Measurements from ENCODE around the gene MAGI2.
"Not testable (repeated sequence)": the region's sequence is repeated elsewhere in the genome, so short reads cannot be mapped to it uniquely, and the experiment has no call there.

Gene MAGI2

DNA sequence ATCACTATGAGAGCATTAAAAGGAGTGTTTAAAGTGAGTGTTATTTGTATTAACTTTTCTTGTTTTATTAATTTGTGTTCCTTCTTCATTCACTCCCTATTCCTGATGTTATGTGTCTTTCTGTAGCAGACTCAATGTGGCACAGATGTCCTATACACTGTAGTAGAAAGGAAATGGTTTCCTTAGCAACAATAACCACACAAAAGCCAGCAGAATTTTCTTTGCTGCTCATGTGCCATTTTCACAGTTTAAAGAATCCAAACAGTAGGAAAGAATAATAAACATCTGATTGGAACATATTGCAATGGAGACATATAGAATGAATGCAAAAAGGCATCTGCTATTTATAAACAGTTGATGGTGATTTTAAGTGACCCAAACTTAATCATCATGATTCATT lies 891.3 kb downstream of the MAGI2 start:
- DNase-seq (ENCODE audit: low read depth), result no peak

DNA sequence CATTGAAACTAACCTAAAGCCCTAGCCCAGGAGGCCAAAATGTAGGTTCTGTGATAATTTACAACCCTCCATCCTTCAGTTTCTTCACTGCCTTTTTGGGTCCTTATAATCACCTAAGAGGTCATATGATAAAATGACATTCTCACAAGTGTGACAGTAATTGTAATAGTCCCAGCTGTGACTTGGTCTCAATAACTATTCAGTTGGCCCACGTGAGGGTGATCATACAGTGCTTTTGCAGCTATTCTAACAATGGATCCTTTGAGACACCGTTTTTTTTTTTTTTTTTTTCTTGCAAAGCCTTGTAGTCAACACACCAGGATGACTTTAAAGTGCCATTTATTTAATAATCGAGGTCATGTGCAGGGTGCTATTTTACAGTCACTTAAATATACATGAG lies 894.9 kb downstream of the MAGI2 start:
- no peak for DNase-seq (ENCODE audit: low read depth)

DNA sequence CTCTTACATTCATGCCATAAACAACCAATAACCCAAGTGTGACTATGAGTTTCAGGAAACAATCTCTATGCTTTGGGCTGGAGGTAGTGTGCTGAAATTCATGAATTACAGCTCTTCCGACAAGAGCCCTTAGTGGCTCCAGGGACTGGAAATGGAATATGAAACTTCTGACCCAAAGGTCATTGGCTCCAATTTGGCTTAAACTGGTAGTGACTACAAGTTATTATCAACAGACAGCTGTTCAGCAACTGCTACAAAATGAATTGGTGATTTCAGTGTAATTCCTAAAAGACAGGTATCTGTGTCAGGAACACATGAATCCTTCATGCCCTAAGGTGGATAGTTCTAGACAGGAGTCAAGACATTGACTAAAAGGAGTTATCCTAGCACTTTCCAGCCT lies 909.5 kb downstream of the MAGI2 start:
- DNase-seq (ENCODE audit: low read depth), result no peak

DNA sequence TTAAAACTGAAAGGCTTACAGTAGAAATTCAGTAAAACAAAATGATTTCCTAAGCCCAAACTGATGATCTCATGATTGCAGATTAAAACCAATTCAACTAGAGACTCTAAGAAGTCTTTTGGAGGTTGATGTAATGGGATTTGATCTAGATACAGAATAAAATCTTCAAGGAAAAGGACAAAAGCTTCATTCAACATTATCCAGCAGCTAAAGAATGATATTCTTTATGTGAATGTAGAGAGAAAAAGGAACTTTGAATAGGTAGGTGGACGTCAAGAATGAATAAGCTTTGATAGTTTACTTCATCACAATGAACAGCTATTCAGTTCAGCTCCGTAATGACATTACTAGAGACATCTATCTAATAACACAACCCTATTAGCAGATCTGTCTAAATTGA lies 910.5 kb downstream of the MAGI2 start:
- no peak for DNase-seq (ENCODE audit: low read depth)

DNA sequence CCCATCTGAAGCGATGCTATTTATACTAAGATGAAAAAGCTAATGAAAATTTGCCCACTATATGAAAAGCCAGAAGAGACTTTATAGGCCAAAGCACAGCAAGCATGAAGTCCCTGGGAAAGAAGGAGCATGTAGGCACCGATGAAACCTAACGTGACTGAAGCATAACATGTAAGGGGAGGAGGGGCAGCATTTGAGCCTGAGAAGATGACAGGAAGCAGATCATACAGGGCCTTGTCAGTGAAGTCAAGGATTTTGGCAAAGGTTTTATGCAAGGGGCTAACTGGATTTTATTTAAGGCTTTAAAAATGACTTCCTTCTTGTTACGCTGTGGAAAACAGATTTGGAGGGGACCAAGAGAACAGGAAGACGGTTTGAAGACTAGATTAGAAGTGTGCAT lies 910.9 kb downstream of the MAGI2 start:
- DNase-seq (ENCODE audit: low read depth), result no peak

DNA sequence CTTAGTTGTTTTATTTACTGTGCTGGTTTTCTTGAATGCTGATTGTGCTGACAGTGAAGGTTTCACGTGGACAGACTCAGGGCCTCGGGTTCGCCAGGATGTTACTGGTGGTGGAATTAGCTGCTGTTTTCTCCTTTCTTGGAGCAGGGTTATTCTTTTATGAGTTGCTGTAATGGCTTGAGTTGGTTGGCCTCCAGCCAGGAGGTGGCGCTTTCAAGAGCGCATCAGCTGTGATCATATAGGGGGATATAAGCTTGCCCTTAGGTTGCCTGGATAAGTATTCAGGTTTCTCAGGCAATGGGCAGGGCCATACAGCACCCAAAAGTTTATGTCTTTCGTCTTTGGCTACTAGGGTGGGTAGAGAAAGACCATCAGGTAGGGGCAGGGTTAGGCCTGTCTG lies 913.6 kb downstream of the MAGI2 start:
- no peak for DNase-seq (ENCODE audit: low read depth)

DNA sequence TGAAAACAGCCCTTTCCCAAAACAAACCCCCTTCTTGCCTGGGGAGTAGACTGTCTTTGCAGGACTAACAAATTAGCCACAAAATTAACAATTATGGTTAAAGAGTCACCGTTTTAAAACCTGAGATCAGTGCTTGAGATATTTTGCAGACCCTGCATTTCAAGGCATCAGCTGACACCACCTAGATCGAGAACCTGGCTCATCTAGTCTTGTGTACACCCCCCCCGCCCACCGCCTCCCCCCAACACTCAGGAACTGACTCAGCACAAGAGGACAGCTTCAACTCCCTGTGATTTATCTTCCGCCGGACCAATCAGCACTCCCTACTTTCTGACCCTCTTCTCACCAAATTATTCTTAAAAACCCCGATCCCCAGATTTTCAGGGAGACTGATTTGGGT lies 917.8 kb downstream of the MAGI2 start:
- no peak for DNase-seq (ENCODE audit: low read depth)

DNA sequence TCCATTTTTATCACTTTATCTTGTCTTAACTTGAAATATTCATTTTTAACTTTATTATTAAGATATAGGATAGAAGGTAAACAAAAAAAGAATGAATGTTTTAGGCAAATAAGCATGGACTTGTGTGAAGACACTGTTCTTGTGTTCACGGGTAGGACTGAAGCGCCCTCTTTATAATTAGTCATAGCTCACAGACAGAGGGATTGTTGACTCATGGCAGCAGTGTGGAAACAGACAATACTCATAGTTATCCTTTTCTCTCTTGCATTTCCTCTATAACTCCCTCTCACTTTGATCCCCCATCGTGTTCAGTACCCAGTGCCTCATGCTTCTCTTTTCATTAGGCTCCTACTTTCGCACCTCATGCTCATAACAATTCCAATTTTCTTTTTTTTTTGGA lies 923.1 kb downstream of the MAGI2 start:
- DNase-seq (ENCODE audit: low read depth), result no peak

DNA sequence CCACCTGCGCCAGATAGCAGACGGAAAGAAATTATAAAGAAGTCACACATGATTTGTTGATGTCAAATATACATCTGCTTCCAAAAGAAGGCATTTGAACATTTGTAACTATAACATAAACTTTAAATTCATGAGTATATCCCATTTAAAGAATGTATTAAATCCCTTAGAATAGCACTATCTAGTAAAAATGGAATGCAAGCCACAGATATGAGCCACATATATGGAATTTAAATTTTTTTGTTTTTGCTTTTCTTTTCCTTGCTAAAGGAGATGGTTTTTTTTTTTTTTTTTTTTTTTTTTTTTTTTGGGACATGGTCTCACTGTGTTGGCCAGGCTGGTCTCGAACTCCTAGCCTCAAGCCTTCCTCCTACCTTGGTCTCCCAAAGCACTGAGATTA lies 924.1 kb downstream of the MAGI2 start:
- no peak for DNase-seq (ENCODE audit: low read depth)

DNA sequence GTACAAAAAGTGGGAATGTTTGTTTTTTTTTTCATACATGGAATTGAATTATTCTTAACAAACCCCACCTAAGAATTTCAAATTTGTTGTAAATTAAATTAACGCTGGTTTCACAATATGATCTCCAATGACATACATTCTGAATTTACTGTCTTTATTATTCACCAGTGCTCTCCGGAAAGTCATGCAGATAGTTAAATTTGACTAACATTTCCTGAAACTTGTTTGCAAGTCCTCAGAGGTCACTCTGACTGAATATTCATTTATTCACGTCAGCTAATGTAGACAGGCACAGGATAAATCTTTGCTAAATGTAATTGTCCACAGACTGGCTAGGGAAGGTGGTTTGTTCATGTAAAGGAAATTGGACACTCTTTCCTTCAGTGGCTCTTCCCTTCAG lies 924.5 kb downstream of the MAGI2 start:
- DNase-seq (ENCODE audit: low read depth), result no peak

DNA sequence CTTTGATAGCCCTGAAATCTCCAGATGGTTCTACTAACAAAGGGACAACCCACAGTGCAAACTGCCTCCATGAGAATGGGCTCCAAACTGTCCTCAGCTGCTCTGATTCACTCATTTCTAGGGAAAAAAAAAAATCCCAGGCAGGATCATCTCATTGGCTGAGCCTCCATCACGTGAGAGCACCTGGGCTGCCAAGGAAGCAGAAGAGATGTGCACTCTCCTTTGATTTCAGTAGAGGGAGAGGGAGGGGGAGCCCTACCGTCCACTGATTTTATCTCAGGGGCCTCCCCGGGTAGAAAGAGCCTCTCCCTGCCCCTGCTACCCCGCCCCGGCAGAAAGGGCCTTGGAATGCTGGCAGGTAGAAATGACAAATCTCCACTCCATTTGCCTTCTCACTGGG lies 929.5 kb downstream of the MAGI2 start:
- no peak for DNase-seq (ENCODE audit: low read depth)

DNA sequence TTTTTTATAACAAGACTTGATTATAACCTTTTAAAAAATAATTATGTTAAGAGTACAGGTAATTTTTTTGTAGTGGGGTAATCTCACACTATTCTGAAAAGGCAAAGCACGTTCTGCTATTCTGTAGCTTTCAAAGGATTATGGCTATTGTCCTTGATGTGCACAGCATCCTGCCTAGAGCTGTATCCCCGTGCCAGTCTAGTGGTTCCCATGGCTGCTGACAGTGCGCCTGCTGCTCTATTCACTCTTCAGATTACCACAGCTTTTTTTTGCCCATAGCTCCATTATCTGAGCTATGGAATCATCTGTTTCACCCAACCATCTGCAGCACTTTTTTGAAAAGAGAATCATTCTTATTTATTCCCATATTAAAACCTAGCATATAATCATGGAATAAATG lies 931.5 kb downstream of the MAGI2 start:
- no peak for DNase-seq (ENCODE audit: low read depth)

DNA sequence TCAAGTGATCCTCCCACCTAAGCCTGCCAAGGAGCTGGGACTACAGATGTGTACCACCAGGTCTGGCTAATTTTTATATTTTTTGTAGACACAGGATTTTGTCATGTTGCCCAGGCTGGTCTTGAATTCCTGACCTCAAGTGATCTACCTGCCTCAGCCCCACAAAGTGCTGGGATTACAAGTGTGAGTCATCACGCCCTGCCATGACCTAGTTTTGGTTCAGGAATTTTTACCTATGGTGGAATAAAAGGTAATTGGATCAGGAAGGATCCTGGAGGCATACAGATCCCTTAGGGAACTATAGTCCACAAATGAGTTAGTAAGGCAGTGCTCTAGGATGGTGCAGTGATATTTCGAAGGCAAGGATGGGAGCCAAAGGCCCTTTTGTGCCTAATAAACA lies 937.0 kb downstream of the MAGI2 start:
- DNase-seq (ENCODE audit: low read depth), result no peak

DNA sequence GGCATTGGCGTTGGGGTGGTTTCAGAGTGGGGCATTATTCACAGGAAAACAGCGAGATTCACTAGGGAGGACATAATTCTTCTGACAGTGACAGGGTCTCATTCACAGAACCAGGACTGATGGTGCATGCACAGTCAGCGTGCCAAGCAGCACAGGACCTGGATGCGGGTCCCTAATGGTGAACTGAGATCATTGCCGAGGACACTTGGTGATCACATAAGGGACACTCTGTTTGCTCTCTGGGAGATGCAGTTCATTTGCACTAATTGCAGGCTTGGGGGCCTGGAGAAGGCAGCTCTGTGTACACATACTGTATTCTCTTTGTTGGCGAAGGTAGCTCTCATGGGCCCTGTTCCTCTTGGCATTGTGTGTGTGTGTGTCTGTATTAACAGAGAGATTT lies 938.8 kb downstream of the MAGI2 start:
- no peak for DNase-seq (ENCODE audit: low read depth)

DNA sequence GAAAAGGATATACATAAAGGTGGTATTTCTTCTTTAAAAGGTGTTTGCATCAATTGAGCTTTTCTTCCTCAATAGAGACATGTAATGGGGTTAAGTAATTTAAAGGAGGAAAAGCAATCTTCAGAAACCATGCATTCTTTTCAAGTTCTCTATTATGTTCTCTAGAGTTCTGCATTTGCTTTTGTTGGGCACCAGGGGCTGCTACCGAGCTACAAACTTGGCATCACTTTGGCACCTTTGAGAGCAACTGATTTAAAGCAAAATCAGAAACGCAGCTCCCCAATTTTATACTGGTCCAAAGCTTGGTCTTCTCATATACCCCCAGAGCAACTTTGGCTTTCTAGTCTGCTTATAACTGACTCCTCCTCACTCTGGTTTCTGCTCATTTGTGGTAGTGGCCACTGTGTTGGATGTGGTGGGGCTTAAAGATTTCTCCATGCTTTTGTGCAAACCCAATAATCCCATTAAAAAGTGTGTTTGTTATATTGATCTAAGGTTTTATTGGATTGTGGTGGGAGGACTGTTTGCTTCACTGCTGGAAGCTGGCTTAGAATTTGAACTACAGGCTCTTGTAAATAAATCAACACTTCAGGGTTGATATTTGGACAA lies 942.8 kb downstream of the MAGI2 start:
- DNase-seq (ENCODE audit: low read depth), result no peak

DNA sequence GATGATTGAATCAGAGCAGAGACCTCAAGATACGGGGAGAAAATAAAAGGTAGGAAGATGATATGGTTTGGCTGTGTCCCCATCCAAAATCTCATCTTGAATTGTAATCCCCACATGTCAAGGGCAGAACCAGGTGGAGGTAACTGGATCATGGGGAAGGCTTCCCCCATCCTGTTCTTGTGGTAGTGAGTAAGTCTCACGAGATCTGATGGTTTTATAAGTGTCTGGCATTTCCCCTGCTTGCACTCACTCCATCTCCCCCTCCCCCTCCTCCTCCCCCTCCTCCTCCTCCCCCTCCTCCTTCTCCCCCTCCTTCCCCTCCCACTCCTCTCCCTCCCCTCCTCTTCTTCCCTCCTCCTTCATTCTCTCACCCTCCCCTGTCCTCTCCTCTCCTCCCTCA lies 950.2 kb downstream of the MAGI2 start:
- DNase-seq (ENCODE audit: low read depth), result not testable (repeated sequence)

DNA sequence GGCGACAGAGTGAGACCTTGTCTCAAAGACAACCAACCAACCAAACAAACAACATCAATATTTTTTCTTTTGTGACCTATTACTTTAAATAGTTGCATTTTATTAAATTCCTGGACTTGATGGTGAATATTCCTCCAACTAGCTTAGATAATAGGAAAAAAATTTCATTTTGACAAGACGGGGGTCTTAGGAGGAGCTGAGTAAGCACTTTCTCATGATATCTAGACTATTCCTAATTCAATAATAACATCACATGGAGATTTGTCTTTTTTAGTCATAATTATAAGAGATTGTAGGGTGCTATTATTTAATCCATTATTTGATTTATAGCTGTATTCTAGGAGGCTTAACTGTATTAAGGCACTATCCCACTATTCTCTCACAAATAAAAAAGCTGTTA lies 952.4 kb downstream of the MAGI2 start:
- no peak for DNase-seq (ENCODE audit: low read depth)

DNA sequence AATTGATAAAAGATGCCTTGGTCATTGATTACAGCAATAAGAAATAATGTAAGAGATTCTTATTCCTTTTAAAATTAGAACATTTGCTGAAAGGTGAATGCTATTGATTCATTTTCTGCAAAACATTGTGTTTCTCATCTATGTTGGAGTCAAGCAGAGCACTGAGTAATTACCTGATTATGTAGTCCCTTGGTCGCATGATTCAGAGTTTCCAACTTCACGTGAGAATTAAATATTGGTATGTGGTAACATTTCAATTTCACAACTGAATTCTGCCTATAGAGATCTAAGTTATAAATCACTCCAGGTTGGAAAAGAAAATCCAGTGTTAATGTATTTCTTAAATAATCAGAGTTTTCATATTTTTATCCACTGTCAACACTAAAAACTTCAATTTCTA lies 953.5 kb downstream of the MAGI2 start:
- no peak for DNase-seq (ENCODE audit: low read depth)

DNA sequence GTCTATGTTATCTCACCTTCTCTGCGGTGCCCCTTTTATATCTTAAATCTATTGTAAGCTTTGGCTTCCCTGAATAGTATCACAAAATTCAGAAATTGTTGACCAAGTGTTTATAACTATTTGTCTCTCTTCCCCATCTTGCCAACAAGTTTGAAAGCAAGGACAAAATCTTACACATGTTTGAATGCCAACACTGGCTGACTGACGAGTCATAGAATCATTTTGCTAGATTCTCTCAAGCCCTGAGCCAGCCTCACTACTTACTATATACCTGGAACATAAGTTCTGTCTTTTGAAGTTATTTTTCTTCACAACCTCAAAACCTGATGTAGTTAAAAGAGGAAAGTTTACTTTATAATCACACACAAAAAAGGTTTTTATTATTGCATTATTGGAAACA lies 954.2 kb downstream of the MAGI2 start:
- DNase-seq (ENCODE audit: low read depth), result no peak

DNA sequence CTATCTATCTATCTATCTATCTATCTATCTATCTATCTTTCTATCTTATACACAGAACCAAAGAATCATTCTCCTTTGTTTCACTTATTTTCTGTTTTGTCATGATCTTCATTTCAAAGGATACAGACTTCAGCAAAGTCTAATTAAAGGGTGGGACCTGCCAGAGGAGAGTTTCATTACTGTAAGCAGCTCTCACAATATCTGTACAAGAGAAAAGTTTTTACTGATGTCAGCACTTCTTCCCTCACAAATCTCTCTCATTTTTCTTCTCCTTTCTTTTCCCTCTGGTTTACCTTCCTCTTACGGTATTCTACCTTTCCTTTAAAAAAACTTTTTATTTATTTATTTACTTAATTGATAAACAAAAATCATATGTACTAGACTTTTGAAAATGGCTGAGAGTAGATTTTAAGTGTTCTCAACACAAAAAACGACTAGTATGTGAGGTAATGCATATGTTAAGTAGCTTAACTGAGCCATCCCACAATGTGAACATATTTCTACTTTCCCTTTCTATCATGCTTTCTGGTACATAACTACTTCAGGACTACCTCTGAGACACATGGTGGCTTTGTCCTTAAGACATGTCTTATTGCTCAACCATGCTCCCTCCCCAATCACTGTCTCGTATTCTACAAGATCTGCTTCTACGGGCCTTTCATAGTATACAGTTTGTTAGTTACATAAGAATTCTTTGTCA lies 955.6 kb downstream of the MAGI2 start:
- no peak for DNase-seq (ENCODE audit: low read depth)

DNA sequence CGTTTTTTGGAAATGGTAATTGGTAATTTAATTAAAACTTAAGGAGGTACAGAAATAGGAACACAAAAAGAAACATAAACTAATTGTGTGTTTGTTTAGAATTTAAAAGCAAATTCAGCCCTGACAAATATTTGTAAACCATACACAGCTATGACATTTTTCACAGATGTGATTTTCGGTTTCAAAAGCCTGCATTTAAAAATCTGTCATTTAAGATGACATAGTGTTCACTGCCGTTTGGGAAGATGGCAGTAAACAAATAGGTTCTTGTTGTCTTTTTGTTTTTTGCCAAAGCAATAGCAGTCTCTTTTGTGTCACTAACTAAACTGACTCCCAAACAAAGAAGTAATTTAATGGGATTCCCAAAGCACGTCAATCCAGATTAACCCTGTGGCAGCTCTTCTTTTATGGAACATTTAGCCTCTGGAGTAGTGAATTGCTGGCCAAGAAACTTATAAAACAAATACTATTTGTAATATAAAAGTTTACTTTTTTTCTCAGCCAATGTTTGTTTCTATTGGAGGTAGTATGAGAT lies 957.3 kb downstream of the MAGI2 start:
- no peak for DNase-seq (ENCODE audit: low read depth)

DNA sequence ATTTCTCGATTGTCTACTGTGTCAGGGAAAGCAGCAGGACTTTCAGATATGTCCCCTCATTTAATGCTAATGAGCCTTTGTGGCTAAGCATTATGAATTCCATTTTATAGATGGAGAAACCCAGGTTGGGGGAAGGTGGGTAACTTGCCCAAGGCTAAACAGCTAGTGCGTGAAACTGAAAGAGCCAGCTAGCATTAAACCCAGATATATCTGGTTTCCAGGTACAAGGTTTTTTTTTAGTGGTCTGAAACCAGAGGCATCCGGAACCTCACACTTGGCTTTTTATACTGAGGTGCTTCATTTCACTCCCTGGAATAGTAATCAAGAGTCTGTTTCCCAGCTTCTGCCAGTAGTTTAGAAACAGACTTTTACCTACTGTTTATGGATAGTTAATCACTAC lies 960.1 kb downstream of the MAGI2 start:
- DNase-seq (ENCODE audit: low read depth), result no peak

DNA sequence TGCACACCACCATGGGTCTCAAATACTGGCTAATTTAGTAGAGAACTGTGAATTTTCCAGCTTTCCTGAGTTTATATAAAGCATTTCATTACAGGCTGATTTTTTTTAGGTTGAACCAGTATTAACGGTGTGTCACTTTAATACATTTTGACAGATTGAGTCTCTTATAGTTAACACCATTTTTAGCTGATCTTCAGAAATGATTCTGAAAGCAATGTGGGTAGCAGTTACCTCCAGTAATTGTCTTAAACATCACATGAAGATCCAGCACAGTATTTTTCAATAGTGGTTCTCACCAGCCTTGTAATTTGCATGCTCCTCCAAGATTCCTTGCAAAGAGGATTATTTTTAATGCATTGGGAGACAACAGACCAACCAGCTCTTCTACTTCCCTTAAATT lies 961.3 kb downstream of the MAGI2 start:
- DNase-seq (ENCODE audit: low read depth), result no peak

DNA sequence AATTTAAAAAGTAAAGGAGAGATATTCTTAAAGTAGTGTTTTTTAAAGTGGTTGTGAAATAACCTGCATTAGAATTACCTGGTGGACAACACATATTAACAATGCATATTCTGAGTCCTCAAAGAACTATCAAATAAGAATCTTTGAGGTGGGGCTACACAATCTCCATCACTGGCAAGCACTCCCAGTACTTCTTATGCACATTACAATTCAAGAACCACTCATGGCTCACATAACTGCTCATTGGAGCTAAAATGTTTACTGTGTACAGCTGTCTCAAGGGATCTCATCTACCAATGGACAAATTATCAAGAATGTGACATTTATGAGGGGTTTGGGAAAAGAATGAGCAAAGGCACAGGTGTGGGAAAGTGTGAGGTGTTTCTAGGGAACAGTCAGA lies 962.9 kb downstream of the MAGI2 start:
- no peak for DNase-seq (ENCODE audit: low read depth)
